HCT116 (cell line): Measurements from ENCODE around the gene CD34.

Source experiments
- CEBPB ChIP-seq: IDR thresholded peaks from 2 replicates; pipeline ENCODE4 v1.6.1; 2012; ENCODE audit warnings: low read depth
- CTCF ChIP-seq, 3 experiments: fragments of 200-600 bp in 1 of 3; sonication (generic) in 1 of 3; IDR thresholded peaks in 2 of 3; conservative IDR thresholded peaks in 1 of 3; 2 replicates each; pipeline ENCODE4 v1.5.1; 2012 to 2017; ENCODE audit warnings: low read depth in 2 of 3, low read length in 2 of 3, antibody characterized with exemption in 1 of 3, borderline replicate concordance in 1 of 3, control low read depth in 1 of 3, mild to moderate bottlenecking in 1 of 3, mixed read lengths in 1 of 3, mixed run types in 1 of 3, moderate library complexity in 1 of 3; ENCODE audit not compliant: insufficient read depth in 1 of 3
- ELF1 ChIP-seq: IDR thresholded peaks from 2 replicates; pipeline ENCODE4 v1.6.1; 2012; ENCODE audit warnings: low read depth, borderline replicate concordance
- EZH2 ChIP-seq: fragments of 200-600 bp; sonication (generic); IDR thresholded peaks from 2 replicates; pipeline ENCODE4 v1.6.1; 2017; ENCODE audit warnings: antibody characterized with exemption, mixed run types
- EZH2phosphoT487 ChIP-seq: fragments of 200-600 bp; IDR thresholded peaks from 2 replicates; pipeline ENCODE4 v1.6.1; 2018; ENCODE audit warnings: antibody characterized with exemption, borderline replicate concordance
- POLR2A ChIP-seq: IDR thresholded peaks from 2 replicates; pipeline ENCODE4 v1.7.0; 2011; ENCODE audit warnings: borderline replicate concordance; ENCODE audit not compliant: insufficient read depth, insufficient read length; ENCODE audit errors: extremely low read depth
- RAD21 ChIP-seq: IDR thresholded peaks from 2 replicates; pipeline ENCODE4 v1.6.1; 2012; ENCODE audit warnings: low read depth, mild to moderate bottlenecking
- REST ChIP-seq: IDR thresholded peaks from 2 replicates; pipeline ENCODE4 v1.6.1; 2012; ENCODE audit warnings: low read depth
- SIN3A ChIP-seq: IDR thresholded peaks from 2 replicates; pipeline ENCODE4 v1.6.1; 2012; ENCODE audit warnings: low read depth
- SP1 ChIP-seq: IDR thresholded peaks from 2 replicates; pipeline ENCODE4 v1.6.1; 2012; ENCODE audit warnings: low read depth
- SRF ChIP-seq: IDR thresholded peaks from 2 replicates; pipeline ENCODE4 v1.6.1; 2012; ENCODE audit warnings: low read depth
- ZBTB33 ChIP-seq: IDR thresholded peaks from 2 replicates; pipeline ENCODE4 v1.6.1; 2011; ENCODE audit warnings: mild to moderate bottlenecking, low read length, moderate library complexity; ENCODE audit not compliant: insufficient replicate concordance; ENCODE audit errors: extremely low read depth
- ZNF274 ChIP-seq: fragments of 200-500 bp; sonication (Bioruptor generic); IDR thresholded peaks from 2 replicates; pipeline ENCODE4 v1.6.1; 2014; ENCODE audit warnings: mild to moderate bottlenecking, low read depth, low read length, inconsistent platforms
- TF ChIP-seq, protein P1 (sequence below): IDR thresholded peaks from 2 replicates; pipeline ENCODE4 v1.6.1; 2012

- TF ChIP-seq CTCF (IDR thresholded peaks at IDR 0.05 in 2 of 3, conservative IDR thresholded peaks at IDR 0.05 in 1 of 3; ENCODE audit: borderline replicate concordance in 1 of 3, insufficient read depth in 1 of 3, low read depth in 2 of 3, low read length in 2 of 3) (no peak), REST (no peak), ELF1 (no peak), POLR2A (no peak), EZH2 (no peak), CEBPB (no peak), EZH2phosphoT487 (no peak), ZNF274 (no peak), SIN3A (no peak), SP1 (no peak), RAD21 (no peak), ZBTB33 (no peak), SRF (no peak)
- TF ChIP-seq, protein P1, sequence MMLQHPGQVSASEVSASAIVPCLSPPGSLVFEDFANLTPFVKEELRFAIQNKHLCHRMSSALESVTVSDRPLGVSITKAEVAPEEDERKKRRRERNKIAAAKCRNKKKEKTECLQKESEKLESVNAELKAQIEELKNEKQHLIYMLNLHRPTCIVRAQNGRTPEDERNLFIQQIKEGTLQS: no peak
Measured at GRCh38 chr1:207849016-207849415, 61.9 kb downstream of the CD34 start.
